ENCODE measurements around the gene SERPINA5. TPM values are rescaled to one million over a fixed set of nuclear protein-coding genes. Genes with fewer than 3 reads are reported as not detected.
"Not testable (repeated sequence)": the region's sequence is repeated elsewhere in the genome, so short reads cannot be mapped to it uniquely, and the experiment has no call there.

Gene SERPINA5
- total and polyA plus RNA-seq, 5 experiments from 2014 or later, result not detected

DNA sequence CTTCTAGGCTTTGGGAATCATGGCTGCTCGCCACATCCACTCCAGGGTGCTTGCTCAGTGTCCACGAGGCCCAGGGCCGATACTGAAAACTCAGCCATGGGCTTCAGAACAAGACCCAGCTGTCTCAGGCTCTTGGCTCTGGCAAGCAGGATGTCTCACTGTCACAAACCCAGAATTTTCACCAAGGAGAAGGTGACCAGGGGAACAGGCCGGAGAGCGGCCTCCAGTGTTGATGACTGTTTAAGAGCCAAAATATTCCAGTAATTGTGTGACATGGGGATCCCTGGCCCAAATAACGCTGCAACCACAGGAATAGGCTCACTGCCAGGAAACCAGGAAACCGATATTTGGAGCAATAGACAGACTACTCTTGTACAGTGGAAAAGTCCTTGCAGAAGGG is 9.8 kb upstream of the SERPINA5 start:
- DNase-seq (peak in 1 of 10 donors; percentile 10), ATAC-seq (no peak)
- H3K4me1 Mint-ChIP-seq, result peaks cover 0 to under 1% (median 0%) of the 10 kb centered on the region in 4 donors
- POLR2A ChIA-PET, result no interaction called here
- H3K4me3 Mint-ChIP-seq, result no peak overlapping the region
- no peak overlapping the region for H3K27ac Mint-ChIP-seq
- H3K9me3 Mint-ChIP-seq, result peaks cover 0 to 5% (median 0%) of the 10 kb centered on the region in 9 donors
- no peaks in the 10 kb centered on the region for H3K36me3 Mint-ChIP-seq
- H3K27me3 Mint-ChIP-seq, result peaks cover 0 to 6% (median 0%) of the 10 kb centered on the region in 5 donors

DNA sequence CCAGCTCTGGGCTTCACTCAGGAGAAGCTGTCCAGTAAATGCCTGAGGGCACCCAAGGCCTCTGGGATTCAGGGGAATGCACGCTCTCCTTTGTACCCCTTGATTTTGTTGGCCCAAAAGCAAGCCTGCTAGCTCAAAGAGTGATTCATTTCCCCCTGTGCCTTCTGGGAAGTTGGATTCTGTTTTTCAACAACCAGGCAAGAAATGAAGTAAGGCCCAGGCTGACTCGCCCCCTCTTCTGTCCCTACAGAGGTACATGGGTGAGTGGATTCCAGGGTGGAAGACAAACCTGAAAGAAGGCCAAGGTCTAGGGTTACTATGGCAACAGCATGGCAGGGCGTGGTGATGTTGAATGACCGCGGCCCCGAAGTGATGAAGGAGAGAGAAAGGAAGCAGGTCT is 9.3 kb upstream of the SERPINA5 start:
- no peaks in the 10 kb centered on the region for H3K36me3 Mint-ChIP-seq
- no peak overlapping the region for H3K27ac Mint-ChIP-seq
- H3K4me3 Mint-ChIP-seq, result no peak overlapping the region
- no peaks in the 10 kb centered on the region for H3K4me1 Mint-ChIP-seq
- ATAC-seq (no peak), DNase-seq (peak in 1 of 10 donors; percentile 2)
- POLR2A ChIA-PET, result no interaction called here
- peaks cover 0 to 3% (median 0%) of the 10 kb centered on the region in 5 donors for H3K27me3 Mint-ChIP-seq
- H3K9me3 Mint-ChIP-seq, result no peaks in the 10 kb centered on the region

DNA sequence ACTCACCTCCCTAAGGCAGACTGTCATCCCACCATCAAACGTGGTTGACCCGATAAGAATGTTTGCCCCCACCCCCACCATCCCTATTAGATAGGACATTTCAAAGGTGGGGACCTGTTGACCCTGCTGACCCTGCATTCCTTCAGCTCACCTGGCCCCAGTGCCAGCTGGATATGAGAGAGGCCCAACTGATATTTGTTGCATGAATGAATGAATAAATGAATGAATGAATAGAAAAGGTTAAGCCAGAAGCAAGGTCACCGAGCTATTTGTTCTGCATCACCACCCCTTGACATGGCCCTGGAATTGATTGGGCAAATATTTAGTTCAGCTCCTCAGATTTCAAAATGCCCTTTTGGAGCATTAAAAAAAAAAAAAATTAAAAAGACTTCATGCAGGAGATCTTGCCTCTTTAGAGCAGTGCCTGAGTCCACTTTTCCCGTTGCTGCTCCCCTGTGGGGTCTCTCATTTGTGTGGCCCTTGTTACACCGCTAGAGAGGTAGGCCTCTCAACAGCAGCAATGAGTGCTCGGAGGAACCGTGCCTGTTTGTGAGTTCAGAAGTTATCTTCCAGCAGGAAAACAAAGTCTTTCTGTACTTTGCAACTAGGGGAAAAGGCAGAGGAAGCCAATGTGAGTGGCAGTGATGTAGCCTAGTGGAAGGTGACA is 8.5 kb upstream of the SERPINA5 start:
- Mint-ChIP-seq H3K4me3 (no peak overlapping the region), H3K27ac (no peak overlapping the region), H3K36me3 (no peaks in the 10 kb centered on the region), H3K27me3 (peaks cover 0 to 3% (median 0%) of the 10 kb centered on the region in 5 donors), H3K9me3 (peaks cover 0 to 1% (median 0%) of the 10 kb centered on the region in 9 donors), H3K4me1 (no peaks in the 10 kb centered on the region)
- POLR2A ChIA-PET, result no interaction called here
- no peak for ATAC-seq
- DNase-seq, result peak in 1 of 10 donors; percentile 40

DNA sequence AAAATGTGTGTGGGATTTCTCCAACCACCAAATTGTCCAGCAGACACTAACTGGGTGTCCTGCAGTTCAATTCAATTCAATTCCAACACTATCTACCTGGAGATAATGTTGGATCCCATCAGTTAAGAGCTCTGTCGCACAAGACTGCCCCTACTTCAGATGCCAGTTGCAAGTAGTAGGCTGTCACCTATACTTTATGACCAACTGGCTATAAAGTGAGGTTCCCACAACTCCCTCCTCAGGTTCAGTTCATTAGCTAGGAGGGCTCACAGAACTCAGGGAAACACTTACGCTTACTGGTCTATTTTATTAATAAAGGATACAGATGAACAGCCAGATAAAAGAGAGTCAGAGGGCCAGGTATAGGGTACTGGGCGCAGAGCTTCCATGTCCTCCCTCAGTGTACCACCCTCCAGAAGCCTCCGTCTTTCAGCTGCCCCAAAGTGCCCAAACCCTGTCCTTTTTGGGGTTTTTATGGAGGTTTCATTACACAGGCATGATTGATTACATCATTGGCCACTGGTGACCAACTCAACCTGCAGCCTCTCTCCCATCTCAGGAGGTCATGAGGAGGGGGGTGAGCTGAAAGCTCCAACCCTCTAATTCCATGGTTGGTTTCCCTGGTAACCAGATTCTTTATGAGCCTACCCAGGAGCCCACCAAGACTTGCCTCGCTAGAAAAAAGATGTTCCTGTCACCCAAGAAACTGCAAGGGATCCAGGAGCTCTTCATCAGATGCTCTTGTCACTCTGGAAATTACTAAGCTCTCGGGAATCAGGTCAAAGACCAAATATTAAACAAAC is 7.5 kb upstream of the SERPINA5 start:
- POLR2A ChIA-PET, result no interaction called here
- Mint-ChIP-seq H3K4me1 (no peaks in the 10 kb centered on the region), H3K27me3 (peaks cover 0 to 5% (median 0%) of the 10 kb centered on the region in 5 donors), H3K36me3 (no peaks in the 10 kb centered on the region), H3K27ac (no peak overlapping the region), H3K4me3 (no peak overlapping the region), H3K9me3 (peaks cover 0 to 2% (median 0%) of the 10 kb centered on the region in 9 donors)
- ATAC-seq (no peak), DNase-seq (peak in 1 of 10 donors; percentile 4)

DNA sequence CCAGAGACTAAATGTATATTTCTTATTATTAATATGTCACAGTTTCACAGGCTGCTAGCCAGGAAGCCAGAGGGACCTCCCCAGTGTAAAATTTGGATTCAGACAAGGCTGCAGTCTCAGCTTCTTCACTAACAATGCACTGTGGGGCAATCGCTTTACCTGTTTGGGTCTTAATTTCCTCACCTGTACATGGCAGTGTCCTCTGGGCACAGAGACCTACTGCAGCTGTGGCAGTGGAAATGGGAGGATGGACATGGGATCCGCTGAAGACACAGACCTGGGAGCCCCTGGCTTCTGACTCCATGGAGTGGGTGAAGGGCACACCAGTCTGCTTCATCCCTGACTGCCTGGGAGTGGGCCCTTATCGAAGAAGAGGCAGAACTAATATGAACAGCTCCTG is 6.9 kb upstream of the SERPINA5 start:
- no peak overlapping the region for H3K27ac Mint-ChIP-seq
- H3K4me3 Mint-ChIP-seq, result no peak overlapping the region
- peaks cover 0 to 6% (median 1%) of the 10 kb centered on the region in 5 donors for H3K27me3 Mint-ChIP-seq
- H3K9me3 Mint-ChIP-seq, result peaks cover 0 to 2% (median 0%) of the 10 kb centered on the region in 9 donors
- H3K36me3 Mint-ChIP-seq, result no peaks in the 10 kb centered on the region
- H3K4me1 Mint-ChIP-seq, result no peaks in the 10 kb centered on the region
- POLR2A ChIA-PET, result no interaction called here
- peak in 1 of 10 donors; percentile 8 for DNase-seq
- ATAC-seq, result no peak

DNA sequence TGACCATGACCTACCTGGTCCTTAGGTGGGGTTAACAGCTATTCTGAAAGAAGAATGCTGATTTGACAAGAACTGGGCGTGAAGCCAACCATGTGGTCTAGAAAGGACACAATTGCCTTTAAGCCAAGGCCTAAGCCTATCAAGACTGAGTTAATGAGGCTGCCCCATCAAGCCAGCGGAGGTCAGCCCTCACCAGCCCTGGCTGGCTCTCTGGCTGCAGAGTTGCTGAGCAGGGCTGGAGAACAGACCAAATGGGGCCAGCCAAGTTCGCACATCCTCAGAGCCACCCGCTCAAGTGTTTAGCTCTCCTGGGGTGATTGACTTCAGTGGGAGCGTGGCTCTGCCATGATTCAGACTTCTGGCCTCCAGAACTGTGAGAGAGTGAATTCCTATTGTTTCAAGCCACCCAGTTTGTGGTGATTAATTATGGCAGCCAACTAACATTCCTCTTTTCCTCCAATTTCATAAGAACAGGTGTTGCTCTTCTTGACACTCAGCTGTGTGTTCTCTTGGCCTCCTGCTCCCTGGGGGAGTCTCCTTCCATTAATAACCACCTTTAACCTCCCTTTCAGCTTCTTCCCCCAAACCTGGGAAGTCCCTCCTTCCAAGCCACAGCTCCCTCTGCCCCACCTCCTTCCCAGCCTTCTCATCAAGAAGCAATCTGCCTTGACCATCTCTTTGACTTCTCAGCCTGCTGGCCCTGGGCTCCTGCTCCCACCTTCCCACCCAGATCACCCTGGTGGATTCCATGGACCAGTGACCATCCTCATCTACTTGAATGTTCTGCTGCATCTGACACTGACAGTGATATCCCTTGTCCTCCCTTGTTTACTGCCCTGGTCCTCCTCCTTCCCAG is 5.3 kb upstream of the SERPINA5 start:
- no peak overlapping the region for H3K4me3 Mint-ChIP-seq
- H3K27ac Mint-ChIP-seq, result no peak overlapping the region
- peak in 1 of 10 donors; percentile 34 for DNase-seq
- no peak for ATAC-seq
- peaks cover 0 to 13% (median 2%) of the 10 kb centered on the region in 5 donors for H3K27me3 Mint-ChIP-seq
- no peaks in the 10 kb centered on the region for H3K4me1 Mint-ChIP-seq
- H3K9me3 Mint-ChIP-seq, result peaks cover 0 to 2% (median 0%) of the 10 kb centered on the region in 9 donors
- POLR2A ChIA-PET, result no interaction called here
- H3K36me3 Mint-ChIP-seq, result no peaks in the 10 kb centered on the region

DNA sequence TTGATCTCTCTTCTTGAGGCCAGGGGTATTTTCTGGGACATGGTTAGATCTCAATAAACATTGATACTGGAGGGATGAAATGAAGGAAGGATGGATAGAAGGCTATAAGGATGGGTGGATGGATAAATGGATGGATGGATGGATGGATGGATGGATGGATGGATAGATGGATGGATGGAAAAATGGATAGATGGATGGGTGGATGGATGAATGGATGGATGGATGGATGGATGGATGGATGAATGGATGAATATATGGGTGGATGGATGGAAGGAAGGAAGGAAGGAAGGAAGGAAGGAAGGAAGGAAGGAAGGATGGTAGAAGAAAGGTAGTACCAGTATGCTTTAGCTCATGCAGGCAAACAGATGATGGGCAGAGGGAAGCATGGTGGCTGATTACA is 3.8 kb upstream of the SERPINA5 start:
- POLR2A ChIA-PET, H3K36me3 Mint-ChIP-seq, ATAC-seq, H3K4me1 Mint-ChIP-seq, H3K9me3 Mint-ChIP-seq, DNase-seq, H3K27ac Mint-ChIP-seq, H3K4me3 Mint-ChIP-seq: not testable (repeated sequence)
- H3K27me3 Mint-ChIP-seq, result peaks cover 0 to 21% (median 2%) of the 10 kb centered on the region in 5 donors

DNA sequence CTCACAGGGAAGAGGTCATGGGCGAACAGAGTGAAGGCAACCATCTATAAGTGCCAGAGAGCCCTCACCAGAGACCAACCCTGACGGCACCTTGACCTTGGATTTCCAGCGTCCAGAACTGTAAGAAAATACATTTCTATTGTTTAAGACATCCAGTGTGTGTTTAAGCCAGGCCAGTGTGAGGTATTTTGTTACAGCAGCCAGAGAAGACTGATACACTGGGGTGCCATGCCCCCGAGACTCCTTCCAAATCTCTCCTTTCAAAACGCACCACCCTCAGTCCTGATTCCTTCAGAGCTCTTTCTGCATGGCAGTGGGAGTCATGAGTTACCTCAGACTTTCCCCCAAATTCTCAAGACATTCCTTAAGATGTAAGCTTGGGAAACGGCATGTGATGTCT is 2.5 kb upstream of the SERPINA5 start:
- Mint-ChIP-seq H3K27me3 (peaks cover 0 to 21% (median 2%) of the 10 kb centered on the region in 5 donors), H3K27ac (no peak overlapping the region), H3K4me3 (no peak overlapping the region), H3K4me1 (no peaks in the 10 kb centered on the region), H3K9me3 (peaks cover 0 to 2% (median 0%) of the 10 kb centered on the region in 9 donors), H3K36me3 (no peaks in the 10 kb centered on the region)
- no peak for ATAC-seq
- peak in 1 of 10 donors; percentile 4 for DNase-seq
- POLR2A ChIA-PET, result no interaction called here

DNA sequence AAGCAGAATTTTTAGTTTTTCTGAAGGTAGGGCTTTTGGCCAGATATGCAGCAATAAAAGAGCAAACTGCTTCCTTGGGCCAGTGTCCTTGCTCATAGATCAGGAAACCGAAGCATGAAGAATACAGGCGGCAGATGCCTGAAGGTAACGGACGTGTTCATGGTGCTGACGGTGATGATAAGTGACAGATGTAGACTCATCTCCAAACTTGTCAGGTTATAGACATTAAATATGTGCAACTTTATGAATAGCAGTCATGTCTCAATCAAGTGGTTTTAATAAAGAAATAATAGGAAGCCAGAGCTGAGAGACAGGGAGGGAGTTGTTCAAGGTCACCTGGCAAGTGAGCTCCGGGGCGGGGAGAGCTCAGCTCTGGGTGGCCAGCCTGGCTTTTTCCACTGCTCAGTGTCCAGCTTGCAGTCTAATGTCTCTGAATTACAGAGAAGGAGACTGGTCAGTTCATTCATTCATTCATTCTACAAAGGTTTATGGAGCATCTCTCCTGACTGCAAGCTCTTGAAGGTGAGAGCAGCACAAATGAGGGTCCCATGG is 1.0 kb downstream of the SERPINA5 start:
- no peak for ATAC-seq
- Mint-ChIP-seq H3K9me3 (peaks cover 0 to 2% (median 0%) of the 10 kb centered on the region in 9 donors), H3K27me3 (peaks cover 0 to 25% (median 12%) of the 10 kb centered on the region in 5 donors), H3K4me3 (no peak overlapping the region), H3K27ac (no peak overlapping the region), H3K36me3 (no peaks in the 10 kb centered on the region), H3K4me1 (no peaks in the 10 kb centered on the region)
- POLR2A ChIA-PET, result no interaction called here
- no peak for DNase-seq

DNA sequence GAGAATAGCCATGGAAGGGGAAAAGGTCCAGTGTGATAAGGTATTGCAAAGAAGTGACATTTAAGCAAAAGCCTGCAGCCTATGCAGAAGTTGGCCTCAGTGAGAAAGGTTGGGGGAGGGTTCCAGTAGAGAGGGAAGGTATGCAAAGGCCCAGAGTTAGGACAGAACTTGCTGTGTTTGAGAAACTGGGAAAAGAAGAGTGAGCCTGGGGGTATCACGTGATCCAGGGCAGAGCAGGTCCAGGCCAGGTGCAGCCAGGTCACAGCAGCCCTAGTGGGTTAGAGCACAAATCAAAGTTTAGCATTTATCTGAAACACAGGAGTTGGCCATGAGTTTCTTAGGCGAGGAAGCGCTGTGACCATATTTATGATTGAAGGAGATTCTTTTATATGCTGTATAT is 1.6 kb downstream of the SERPINA5 start:
- Mint-ChIP-seq H3K36me3 (no peaks in the 10 kb centered on the region), H3K4me3 (no peak overlapping the region), H3K4me1 (no peaks in the 10 kb centered on the region), H3K27me3 (peaks cover 0 to 25% (median 12%) of the 10 kb centered on the region in 5 donors), H3K27ac (no peak overlapping the region), H3K9me3 (no peaks in the 10 kb centered on the region)
- POLR2A ChIA-PET, result no interaction called here
- ATAC-seq (no peak), DNase-seq (peak in 1 of 10 donors; percentile 10)

DNA sequence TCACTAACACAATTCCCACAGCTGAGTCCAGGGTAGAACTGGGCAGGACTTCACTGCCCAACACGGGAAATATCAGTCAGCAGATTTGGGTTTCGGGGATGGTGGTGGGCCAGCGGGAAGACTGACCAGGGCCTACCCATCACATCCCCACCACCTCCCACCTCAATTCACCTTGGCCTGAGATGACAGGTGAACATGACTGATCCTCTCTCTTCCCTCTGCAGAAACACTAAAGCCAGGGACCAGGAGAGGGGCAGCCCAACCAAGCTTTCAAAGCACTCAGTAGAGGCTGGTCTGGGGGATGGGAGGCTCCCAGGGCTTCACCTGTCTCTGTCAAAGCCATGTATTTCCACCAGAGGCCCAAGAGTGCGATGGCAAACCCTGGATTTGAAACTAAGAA is 2.3 kb downstream of the SERPINA5 start:
- Mint-ChIP-seq H3K4me3 (no peak overlapping the region), H3K27ac (no peak overlapping the region), H3K36me3 (no peaks in the 10 kb centered on the region), H3K4me1 (no peaks in the 10 kb centered on the region), H3K27me3 (peaks cover 0 to 24% (median 12%) of the 10 kb centered on the region in 5 donors), H3K9me3 (no peaks in the 10 kb centered on the region)
- DNase-seq (peak in 1 of 10 donors; percentile 42), ATAC-seq (no peak)
- POLR2A ChIA-PET, result no interaction called here

DNA sequence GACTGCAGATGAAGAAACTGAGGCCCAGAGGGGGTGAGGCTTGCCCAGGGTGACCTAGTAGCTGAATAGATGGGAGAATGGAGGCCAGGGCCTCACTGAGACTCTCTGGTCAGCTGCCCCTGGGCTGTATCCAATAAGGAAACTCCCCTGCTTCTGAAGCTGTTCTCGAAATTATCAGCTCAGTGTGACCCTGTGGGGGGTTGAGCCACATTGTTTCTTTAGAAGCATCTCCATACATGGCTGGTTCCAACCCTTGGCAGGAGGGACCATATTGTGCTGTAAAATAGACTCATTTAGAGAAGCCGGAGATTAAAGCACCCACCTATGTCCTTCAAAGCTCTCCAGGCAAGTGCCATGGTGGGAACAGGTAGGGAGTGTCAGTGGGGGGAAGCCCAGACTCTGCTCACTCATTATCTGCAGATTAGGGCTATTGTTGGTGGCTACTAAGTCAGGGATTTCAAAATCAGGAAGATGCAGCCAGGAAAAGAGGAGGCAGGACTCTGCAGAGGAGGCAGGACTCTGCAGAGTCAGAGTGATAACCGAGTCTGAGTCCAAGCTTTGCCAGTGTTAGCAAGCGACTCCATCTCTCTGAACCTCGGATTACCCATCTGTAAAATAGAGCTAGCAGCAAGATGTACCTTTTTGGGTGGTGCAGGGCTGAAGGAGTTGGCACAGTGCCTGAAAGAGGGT is 3.5 kb downstream of the SERPINA5 start:
- DNase-seq, result no peak
- POLR2A ChIA-PET, result no interaction called here
- Mint-ChIP-seq H3K27ac (no peak overlapping the region), H3K36me3 (no peaks in the 10 kb centered on the region), H3K4me1 (no peaks in the 10 kb centered on the region), H3K9me3 (no peaks in the 10 kb centered on the region), H3K27me3 (peaks cover 0 to 21% (median 9%) of the 10 kb centered on the region in 5 donors), H3K4me3 (no peak overlapping the region)
- no peak for ATAC-seq
